HepG2 (cell line): ENCODE results near the gene NABP2. TPM values are rescaled to one million over a fixed set of nuclear protein-coding genes. Genes with fewer than 3 reads are reported as not detected.

Experiments
- AHDC1 ChIP-seq: sonication (generic); formaldehyde crosslinking; IDR thresholded peaks from 2 replicates; pipeline ENCODE4 v1.5.1; 2020; ENCODE audit warnings: mild to moderate bottlenecking, missing genetic modification reagents, borderline replicate concordance
- DMAP1 ChIP-seq: IDR thresholded peaks from 2 replicates; pipeline ENCODE4 v1.6.1; 2016
- HDAC2 ChIP-seq: sonication (generic); formaldehyde crosslinking; IDR thresholded peaks from 2 replicates; pipeline ENCODE4 v1.4.0; 2020; ENCODE audit warnings: missing genetic modification reagents
- IRF2 ChIP-seq: IDR thresholded peaks from 2 replicates; pipeline ENCODE4 v1.6.1; 2018; ENCODE audit warnings: missing genetic modification reagents, missing compliant biosample characterization
- NR1H2 ChIP-seq: sonication (generic); formaldehyde crosslinking; IDR thresholded peaks from 2 replicates; pipeline ENCODE4 v1.8.1; 2022; ENCODE audit warnings: low read depth, missing genetic modification reagents, borderline replicate concordance
- PCBP1 ChIP-seq: fragments of 200-400 bp; formaldehyde crosslinking; IDR thresholded peaks from 2 replicates; pipeline ENCODE4 v1.6.1; 2017; ENCODE audit warnings: mild to moderate bottlenecking, low read depth, low read length, borderline replicate concordance
- RAD21 ChIP-seq: fragments of 450-650 bp; formaldehyde crosslinking; IDR thresholded peaks from 2 replicates; pipeline ENCODE4 v1.5.0; 2020; ENCODE audit warnings: mild to moderate bottlenecking
- SMAD9 ChIP-seq: sonication (generic); formaldehyde crosslinking; IDR thresholded peaks from 2 replicates; pipeline ENCODE4 v1.5.1; 2020; ENCODE audit warnings: mild to moderate bottlenecking, missing genetic modification reagents
- SMC3 ChIP-seq: IDR thresholded peaks from 2 replicates; pipeline ENCODE4 v1.6.1; 2011; ENCODE audit warnings: low read length, improper control_type of control experiment
- SNAPC2 ChIP-seq: sonication (generic); formaldehyde crosslinking; IDR thresholded peaks from 2 replicates; pipeline ENCODE4 v1.8.1; 2022; ENCODE audit warnings: mild to moderate bottlenecking, missing genetic modification reagents
- SOX13 ChIP-seq, 3 experiments: fragments of 450-650 bp in 1 of 3; sonication (generic) in 1 of 3; formaldehyde crosslinking in 1 of 3; IDR thresholded peaks in 2 of 3; conservative IDR thresholded peaks in 1 of 3; 2 replicates each; pipeline versions ENCODE4 v1.5.0 to v1.6.1; 2016 to 2020; ENCODE audit warnings: antibody characterized with exemption in 1 of 3, mild to moderate bottlenecking in 1 of 3, missing compliant biosample characterization in 1 of 3, missing genetic modification reagents in 1 of 3, moderate library complexity in 1 of 3
- SP5 ChIP-seq: IDR thresholded peaks from 2 replicates; pipeline ENCODE4 v1.6.1; 2016; ENCODE audit warnings: low read depth, borderline replicate concordance
- STAG1 ChIP-seq: sonication (generic); formaldehyde crosslinking; IDR thresholded peaks from 2 replicates; pipeline ENCODE4 v1.4.0; 2020; ENCODE audit warnings: missing genetic modification reagents
- ZFY ChIP-seq: sonication (generic); formaldehyde crosslinking; IDR thresholded peaks from 2 replicates; pipeline ENCODE4 v1.4.0; 2020; ENCODE audit warnings: missing genetic modification reagents
- ZSCAN9 ChIP-seq: IDR thresholded peaks from 2 replicates; pipeline ENCODE4 v1.6.1; 2016; ENCODE audit warnings: borderline replicate concordance
- ZUFSP ChIP-seq: sonication (generic); formaldehyde crosslinking; IDR thresholded peaks from 2 replicates; pipeline ENCODE4 v1.9.0; 2021; ENCODE audit warnings: missing genetic modification reagents, mild to moderate bottlenecking, borderline replicate concordance
- polyA plus RNA-seq, 8 experiments: library from polyadenylated mRNA; depleted of rRNA in 3 of 8; stranded (reverse) in 7 of 8; unstranded in 1 of 8; fragments of >200 nt; fragmentation: Illumina TruSeq in 4 of 8; extraction: Trizol in 4 of 8; gene quantifications; 2 replicates each; pipeline versions ENCODE4 v1.2.1 to v1.2.3, GENCODE V29; 2011 to 2016; ENCODE audit warnings: low read depth in 4 of 8, missing spikeins in 1 of 8, mixed read lengths in 1 of 8; ENCODE audit not compliant: insufficient read depth in 1 of 8
- total RNA-seq, 5 experiments: library from RNA; depleted of rRNA; stranded (reverse); fragments of >200 nt; fragmentation: Illumina TruSeq; extraction: Trizol; gene quantifications; 2 replicates each; pipeline ENCODE4 v1.2.3, GENCODE V29; 2016; ENCODE audit warnings: low read depth in 1 of 5
- TF ChIP-seq, protein P1 (sequence below): sonication (generic); formaldehyde crosslinking; IDR thresholded peaks from 2 replicates; pipeline ENCODE4 v1.4.0; 2020; ENCODE audit warnings: missing genetic modification reagents
- TF ChIP-seq, protein P2 (sequence below): fragments of 450-650 bp; IDR thresholded peaks from 2 replicates; pipeline ENCODE4 v1.6.1; 2017

The NABP2 gene
- total and polyA plus RNA-seq, 2 of the 13 experiments (the other 11 are each of a cell fraction or from before 2014, with no cell fraction given): 33.2 to 35.5 TPM

- TF ChIP-seq, protein P1, sequence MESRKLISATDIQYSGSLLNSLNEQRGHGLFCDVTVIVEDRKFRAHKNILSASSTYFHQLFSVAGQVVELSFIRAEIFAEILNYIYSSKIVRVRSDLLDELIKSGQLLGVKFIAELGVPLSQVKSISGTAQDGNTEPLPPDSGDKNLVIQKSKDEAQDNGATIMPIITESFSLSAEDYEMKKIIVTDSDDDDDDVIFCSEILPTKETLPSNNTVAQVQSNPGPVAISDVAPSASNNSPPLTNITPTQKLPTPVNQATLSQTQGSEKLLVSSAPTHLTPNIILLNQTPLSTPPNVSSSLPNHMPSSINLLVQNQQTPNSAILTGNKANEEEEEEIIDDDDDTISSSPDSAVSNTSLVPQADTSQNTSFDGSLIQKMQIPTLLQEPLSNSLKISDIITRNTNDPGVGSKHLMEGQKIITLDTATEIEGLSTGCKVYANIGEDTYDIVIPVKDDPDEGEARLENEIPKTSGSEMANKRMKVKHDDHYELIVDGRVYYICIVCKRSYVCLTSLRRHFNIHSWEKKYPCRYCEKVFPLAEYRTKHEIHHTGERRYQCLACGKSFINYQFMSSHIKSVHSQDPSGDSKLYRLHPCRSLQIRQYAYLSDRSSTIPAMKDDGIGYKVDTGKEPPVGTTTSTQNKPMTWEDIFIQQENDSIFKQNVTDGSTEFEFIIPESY (CRISPR knock-in tag): peak; percentile 25; the same call in 1 of the 2 replicates
- TF ChIP-seq RAD21 (CRISPR knock-in tag): peak; percentile 62
- TF ChIP-seq ZSCAN9 (CRISPR knock-in tag): no peak
- TF ChIP-seq SNAPC2 (CRISPR knock-in tag): no peak
- 0 out of 2 replicates have a peak, but pooled peaks have one; percentile 4 for TF ChIP-seq SMC3
- no peak for TF ChIP-seq ZUFSP
- TF ChIP-seq PCBP1: peak; percentile 86; the same call in 1 of the 2 replicates
- peak; percentile 34; the same call in 1 of the 2 replicates for TF ChIP-seq HDAC2 (CRISPR knock-in tag)
- TF ChIP-seq AHDC1 (CRISPR knock-in tag): no peak
- TF ChIP-seq ZFY (CRISPR knock-in tag): peak; percentile 60; the same call in 1 of the 2 replicates
- 0 out of 2 replicates have a peak, but pooled peaks have one; percentile 18 for TF ChIP-seq SP5 (CRISPR knock-in tag)
- no peak; the same call in 1 of the 2 replicates for TF ChIP-seq DMAP1 (CRISPR knock-in tag)
- TF ChIP-seq, protein P2, sequence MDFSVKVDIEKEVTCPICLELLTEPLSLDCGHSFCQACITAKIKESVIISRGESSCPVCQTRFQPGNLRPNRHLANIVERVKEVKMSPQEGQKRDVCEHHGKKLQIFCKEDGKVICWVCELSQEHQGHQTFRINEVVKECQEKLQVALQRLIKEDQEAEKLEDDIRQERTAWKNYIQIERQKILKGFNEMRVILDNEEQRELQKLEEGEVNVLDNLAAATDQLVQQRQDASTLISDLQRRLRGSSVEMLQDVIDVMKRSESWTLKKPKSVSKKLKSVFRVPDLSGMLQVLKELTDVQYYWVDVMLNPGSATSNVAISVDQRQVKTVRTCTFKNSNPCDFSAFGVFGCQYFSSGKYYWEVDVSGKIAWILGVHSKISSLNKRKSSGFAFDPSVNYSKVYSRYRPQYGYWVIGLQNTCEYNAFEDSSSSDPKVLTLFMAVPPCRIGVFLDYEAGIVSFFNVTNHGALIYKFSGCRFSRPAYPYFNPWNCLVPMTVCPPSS: no peak
- peak; percentile 51 for TF ChIP-seq STAG1
- no peak for TF ChIP-seq SMAD9 (CRISPR knock-in tag)
- no peak for TF ChIP-seq SOX13 (IDR thresholded peaks at IDR 0.05)
- TF ChIP-seq SOX13 (CRISPR knock-in tag; conservative IDR thresholded peaks at IDR 0.05 in 1 of 2, IDR thresholded peaks at IDR 0.05 in 1 of 2): 0 out of 4 replicates have a peak, but pooled peaks of 1 of the 2 experiments have one; percentile 8
- TF ChIP-seq NR1H2: no peak
- TF ChIP-seq IRF2 (CRISPR knock-in tag): 0 out of 2 replicates have a peak, but pooled peaks have one; percentile 18
Observed at GRCh38 chr12:56189099-56189917, 34.8 kb upstream of the NABP2 start, which contains the start of gene SMARCC2 (continued).
